ENCODE data around the gene ABCB4. TPM values are rescaled to one million over a fixed set of nuclear protein-coding genes. Genes with fewer than 3 reads are reported as not detected.
"Not testable (repeated sequence)": the region's sequence is repeated elsewhere in the genome, so short reads cannot be mapped to it uniquely, and the experiment has no call there.

ABCB4 gene
- total RNA-seq, 1 experiment from 2014 or later = 0.42 TPM

DNA sequence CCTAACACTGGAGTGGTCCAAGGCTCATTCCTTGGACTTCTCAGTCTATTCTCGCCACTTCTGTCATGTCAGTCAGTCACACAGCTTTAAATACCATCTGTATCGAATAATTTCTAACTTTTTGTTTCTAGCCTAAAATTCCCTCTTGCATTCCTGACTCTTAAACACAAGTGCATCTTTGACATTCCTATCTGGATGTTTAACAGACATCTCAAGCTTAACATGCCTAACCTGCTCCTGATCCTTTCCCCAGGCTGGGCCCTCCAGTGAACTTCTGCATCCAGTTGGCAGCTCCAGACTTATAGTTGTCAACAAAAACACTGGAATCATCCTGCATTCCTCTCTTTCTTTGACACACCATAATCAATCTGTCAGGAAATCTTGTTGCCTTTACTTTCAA is 4.5 kb upstream of the ABCB4 start:
- no peak for DNase-seq (ENCODE audit: low read depth)

DNA sequence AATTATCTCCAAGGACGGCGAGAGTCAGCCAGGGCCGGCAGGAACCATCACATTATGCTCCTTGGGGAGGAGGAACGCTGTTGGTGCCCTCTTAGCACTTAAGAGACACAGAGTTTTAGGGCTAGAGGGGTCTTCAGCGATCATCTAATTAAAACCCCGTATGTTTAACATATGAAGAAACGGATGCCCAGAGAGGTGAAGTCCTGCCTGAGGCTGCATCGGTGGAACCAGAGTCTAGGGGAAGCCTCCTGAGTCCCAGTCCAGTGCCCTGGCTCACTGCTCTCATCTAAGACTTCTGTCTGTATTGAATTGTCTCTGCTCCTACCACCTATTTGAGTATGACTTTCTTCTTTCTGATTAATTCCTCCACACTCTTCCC is 688 bp upstream of the ABCB4 start:
- DNase-seq (ENCODE audit: low read depth) = no peak

DNA sequence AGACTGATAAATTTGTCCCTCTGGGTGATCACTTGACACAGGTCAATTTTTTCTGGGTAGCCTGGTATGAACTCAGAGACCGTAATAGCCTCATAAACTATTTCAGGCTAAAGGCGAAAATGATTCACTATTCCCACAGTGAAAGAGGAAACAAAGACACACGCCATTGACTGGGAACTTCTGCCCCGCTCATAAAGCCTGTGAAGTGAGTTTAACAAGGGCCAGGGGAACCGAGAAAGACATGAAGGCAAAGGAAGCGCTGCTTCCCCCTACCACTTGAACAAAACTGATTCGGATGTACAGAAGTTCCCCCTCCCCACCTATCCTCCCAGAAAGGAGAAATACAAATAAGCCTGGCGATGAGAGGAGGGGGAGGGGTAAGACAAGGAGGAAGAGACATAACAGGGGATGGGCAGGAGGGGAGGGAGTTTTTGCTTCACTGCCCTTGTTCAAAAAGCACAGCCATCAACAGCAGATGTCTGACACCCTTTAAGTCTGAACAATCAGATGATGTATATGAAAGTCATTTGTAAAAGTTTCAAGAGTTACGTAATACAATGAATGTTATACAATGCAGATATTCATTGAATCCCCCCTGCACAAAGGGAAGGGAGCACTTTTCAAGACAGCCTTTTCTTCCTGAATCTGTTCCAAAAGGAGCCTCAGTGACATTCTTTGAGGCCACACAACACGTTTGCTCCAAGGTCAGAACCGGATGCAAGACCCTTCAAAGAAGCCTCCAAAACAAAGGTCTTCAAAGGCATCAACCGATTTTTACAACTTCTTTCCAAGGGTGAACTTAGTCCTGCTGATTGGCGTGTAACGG is 734 bp downstream of the ABCB4 start:
- peak; percentile 13 for DNase-seq (ENCODE audit: low read depth)

DNA sequence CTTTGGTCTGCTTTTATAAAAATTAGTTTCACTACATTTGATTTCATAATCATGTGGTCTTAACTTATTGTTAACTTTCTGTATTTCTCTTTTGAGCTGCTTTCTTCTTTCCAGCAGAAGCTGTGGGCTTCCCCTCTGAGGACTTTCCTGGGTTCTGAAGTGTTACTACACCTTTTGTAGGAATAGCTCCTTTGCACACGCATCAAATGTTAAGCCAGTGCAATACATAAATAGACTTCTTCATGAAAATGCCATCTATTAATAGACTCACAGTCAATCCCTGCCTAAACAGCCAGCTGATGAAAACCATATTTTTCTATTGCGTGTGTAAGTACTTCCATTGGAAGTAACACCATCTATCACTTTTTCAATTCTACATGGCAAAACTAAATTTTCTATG is 1.5 kb downstream of the ABCB4 start:
- no peak for DNase-seq (ENCODE audit: low read depth)

DNA sequence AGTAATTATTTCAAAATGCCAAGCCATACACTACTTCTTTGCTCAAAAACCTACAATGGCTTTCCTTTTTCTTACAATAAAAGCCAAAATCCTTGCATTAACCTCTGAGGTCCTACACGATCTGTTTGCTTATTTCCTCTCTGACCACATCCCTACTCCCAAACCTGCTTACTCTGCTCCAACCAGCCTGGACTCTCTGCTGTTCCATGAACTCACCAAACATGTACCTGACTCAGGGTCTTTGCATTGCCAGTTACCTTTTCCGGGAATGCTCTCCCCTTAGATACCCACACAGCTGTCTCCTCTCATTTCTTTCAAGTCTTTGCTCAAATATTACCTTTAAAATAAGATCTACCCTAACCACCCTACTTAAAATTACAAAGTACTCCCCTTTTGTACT is 2.3 kb downstream of the ABCB4 start:
- DNase-seq (ENCODE audit: low read depth) = no peak

DNA sequence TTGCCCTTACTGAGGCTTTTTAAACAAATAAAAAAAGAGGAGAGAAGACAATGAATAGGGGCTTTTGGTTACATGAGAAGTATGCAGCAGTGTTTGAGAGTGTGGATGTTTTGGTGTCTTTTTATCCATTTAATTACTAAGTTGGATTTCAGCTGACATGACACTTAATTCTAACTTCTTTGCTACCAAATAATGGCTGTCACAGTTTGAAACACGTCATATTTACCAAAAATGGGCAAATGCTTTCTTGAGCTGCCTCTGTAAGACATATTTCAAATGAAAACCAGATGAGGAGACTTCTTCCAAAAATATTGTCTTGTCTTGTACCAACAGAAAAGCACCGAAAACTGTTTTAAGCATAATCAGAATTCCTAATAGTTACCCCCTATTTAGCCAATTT is 4.0 kb downstream of the ABCB4 start:
- no peak for DNase-seq (ENCODE audit: low read depth)

DNA sequence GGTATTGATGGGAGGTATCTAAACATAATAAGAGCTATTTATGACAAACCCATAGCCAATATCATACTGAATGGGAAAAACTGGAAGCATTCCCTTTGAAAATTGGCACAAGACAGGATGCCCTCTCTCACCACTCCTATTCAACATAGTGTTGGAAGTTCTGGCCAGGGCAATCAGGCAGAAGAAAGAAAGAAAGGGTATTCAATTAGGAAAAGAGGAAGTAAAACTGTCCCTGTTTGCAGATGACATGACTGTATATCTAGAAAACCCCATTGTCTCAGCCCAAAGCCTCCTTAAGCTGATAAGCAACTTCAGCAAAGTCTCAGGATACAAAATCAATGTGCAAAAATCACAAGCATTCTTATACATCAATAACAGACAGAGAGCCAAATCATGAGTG is 6.3 kb downstream of the ABCB4 start:
- DNase-seq (ENCODE audit: low read depth) = not testable (repeated sequence)

DNA sequence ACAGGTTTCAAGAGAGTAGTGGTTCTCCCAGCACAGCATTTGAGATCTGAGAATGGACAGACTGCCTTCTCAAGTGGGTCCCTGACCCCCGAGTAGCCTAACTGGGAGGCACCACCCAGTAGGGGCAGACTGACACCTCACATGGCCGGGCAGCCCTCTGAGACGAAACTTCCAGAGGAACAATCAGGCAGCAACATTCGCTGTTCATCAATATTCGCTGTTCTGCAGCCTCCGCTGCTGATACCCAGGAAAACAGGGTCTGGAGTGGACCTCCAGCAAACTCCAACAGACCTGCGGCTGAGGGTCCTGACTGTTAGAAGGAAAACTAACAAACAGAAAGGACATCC is 10.0 kb downstream of the ABCB4 start:
- not testable (repeated sequence) for DNase-seq (ENCODE audit: low read depth)

DNA sequence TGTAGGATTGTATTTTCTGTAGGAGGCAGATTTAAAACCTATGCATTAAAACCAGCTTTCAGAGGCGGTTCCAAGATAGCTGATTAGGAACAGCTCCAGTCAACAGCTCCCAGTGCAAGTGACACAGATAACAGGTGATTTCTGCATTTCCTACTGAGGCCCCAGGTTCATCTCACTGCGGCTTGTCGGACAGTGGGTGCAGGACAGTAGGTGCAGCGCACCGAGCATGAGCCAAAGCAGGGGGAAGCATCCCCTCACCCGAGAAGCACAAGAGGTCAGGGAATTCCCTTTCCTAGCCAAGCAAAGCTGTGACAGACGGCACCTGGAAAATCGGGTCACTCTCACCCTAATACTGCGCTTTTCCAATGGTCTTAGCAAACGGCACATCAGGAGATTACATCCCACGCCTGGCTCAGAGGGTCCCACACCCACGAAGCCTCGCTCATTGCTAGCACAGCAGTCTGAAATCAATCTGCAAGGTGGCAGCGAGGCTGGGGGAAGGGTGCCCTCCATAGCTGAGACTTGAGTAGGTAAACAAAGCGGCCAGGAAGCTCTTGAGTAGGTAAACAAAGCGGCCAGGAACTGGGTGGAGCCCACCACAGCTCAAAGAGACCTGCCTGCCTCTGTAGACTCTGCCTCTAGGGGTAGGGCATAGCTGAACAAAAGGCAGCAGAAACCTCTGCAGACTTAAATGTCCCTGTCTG is 10.5 kb downstream of the ABCB4 start:
- DNase-seq (ENCODE audit: low read depth) = not testable (repeated sequence)

DNA sequence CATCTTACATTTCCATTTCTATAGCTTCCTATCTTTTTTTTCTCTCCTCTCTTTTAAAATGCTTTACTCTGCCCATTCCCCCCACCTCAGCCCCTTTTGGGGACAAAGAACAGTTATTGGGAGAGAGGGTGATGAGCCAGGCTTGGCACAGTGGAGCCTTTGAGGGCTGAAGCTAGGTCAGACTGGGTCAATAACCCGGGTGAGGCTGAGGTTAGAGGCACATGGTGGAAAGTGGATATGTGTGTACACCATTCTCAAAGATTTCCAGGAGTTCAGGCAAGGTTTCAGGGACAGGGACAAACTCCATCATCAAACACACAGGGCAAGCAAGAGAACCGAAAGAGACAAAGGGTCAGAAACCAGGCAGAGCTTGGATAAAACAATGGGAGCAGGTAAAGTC is 11.5 kb downstream of the ABCB4 start:
- no peak for DNase-seq (ENCODE audit: low read depth)

DNA sequence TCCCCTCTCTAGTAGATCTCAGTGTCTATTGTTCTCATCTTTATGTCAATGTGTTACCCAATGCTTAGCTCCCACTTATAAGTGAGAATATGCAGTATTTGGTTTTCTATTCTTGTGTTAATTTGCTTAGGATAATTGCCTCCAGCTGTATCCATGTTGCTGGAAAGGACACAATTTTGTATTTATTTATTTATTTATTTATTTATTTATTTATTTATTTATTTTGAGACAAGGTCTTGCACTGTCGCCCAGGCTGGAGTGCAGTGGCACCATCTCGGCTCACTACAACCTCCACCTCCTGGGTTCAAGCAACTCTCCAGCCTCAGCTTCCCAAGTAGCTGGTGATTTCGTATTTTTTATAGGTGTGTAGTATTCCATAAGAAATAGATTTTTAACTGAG is 15.0 kb downstream of the ABCB4 start:
- not testable (repeated sequence) for DNase-seq (ENCODE audit: low read depth)

DNA sequence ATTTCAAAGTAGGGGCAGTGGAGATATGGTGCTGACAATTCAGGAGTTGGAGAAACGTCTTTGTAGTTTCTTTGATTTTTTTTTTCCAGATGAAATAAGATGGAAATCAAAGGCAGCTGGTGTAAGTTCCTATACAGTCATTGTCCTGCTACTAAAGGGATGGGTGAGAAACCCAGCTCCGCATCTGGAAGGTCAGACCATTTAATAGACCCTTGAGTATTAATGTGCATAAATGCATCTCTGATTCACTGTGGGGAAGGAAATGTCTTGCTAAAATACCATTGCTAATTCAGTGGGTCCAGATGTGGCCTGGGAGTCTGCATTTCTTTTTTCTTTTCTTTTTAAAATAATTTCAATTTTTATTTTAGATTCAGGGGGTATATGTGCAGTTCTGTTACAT is 15.5 kb downstream of the ABCB4 start:
- DNase-seq (ENCODE audit: low read depth) = no peak

DNA sequence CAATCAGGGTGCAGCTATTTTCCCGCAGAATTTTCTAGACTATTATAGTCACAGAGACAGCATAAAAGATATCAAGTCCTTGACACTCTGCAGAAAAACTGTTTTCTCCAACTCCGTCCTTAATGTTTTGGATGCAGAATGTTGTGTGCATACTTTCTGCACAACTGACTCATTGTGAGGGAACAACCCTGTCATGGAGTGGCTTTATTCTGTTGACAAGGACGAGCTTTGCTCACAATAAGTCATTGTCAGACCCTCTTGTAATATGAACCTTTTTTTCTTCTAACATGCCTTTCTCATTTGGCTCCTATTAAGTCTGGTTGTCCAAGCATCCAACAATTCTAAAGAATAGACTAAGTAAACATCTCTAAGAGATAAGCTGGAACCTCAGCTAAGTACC is 17.3 kb downstream of the ABCB4 start:
- no peak for DNase-seq (ENCODE audit: low read depth)

DNA sequence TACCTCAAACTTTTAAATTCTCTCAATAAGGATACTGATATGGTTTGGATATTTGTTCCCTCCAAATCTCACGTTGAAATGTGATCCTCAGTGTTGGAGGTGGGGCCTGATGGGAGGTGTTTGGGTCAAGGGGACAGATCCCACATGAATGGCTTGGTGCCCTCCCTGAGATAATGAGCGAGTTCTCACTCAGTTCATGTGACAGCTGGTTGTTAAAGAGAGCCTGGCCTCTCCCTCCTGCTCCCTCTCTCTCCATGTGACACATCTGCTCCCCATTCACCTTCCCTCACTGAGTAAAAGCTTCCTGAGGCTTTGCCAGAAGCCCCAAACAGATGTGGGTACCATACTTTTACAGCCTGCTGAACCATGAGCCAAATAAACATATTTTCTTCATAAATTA is 19.2 kb downstream of the ABCB4 start:
- no peak for DNase-seq (ENCODE audit: low read depth)

DNA sequence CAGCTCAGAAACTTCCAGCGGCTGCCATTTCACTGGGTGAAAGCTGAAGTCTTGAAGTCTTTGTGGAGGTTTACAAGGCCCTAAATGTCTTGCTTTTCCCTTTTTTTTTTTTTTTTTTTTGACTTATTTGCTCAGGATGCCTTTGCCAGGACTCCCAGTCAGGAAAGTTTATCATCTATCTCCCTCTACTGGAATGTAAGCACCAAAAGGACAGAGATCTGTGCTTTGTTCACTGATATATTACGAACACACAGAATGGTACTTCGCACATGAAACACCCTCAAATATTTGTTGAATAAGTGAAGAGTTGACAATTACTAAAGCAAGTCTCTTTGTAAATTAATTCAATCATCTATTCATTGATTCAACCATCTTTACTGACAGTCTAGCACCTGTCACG is 23.2 kb downstream of the ABCB4 start:
- DNase-seq (ENCODE audit: low read depth) = no peak

DNA sequence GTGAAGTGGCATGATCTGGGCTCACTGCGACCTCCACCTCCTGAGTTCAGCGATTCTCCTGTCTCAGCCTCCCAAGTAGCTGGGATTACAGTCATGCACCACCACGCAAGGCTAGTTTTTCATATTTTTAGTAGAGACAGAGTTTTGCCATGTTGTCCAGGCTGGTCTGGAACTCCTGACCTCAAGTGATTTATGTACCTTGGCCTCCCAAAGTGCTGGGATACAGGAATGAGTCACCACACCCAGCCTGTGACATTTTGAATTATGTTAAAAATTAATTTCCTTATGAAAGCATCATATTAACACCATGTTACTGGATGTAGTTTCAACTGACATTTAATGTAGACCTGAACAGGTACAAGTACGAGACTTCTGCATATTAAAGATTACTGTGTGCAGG is 24.3 kb downstream of the ABCB4 start:
- no peak for DNase-seq (ENCODE audit: low read depth)

DNA sequence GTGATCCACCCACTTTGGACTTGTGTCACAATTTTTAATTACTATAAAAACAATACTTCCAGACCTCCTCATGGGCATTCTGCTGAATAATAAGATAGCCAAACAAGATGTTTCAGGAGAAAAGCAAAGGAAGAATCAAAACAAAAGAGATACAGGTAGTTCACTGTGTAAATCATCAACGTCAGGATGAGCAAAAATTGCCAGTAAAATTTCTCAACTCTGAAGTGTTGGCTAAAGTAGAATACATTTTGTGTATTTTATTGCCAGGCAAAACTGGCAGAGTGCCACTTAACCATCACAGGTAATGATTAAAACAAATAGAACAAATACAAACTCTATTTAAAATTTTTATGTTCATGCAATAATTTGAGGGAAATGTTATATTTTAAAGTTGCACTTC is 24.8 kb downstream of the ABCB4 start:
- no peak for DNase-seq (ENCODE audit: low read depth)

DNA sequence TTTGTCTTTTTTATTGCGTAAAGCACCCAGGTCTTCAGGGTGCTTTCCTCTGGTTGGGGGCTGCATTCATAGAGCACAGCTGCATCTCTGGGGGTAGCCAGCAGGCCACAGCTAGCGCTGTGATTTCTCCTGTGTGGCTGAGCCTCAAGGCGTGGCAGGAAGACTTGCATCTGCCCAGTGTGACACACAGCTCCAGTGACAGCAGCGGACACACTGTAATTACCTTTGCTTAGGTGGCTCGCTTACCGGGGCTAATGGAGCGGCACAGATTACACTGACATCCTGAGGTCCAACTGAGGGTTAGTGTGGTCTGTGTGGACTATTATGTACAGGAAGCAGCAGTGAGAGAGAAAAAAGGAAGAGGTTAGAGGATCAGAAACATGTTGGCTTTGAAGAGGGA is 27.1 kb downstream of the ABCB4 start:
- no peak for DNase-seq (ENCODE audit: low read depth)

DNA sequence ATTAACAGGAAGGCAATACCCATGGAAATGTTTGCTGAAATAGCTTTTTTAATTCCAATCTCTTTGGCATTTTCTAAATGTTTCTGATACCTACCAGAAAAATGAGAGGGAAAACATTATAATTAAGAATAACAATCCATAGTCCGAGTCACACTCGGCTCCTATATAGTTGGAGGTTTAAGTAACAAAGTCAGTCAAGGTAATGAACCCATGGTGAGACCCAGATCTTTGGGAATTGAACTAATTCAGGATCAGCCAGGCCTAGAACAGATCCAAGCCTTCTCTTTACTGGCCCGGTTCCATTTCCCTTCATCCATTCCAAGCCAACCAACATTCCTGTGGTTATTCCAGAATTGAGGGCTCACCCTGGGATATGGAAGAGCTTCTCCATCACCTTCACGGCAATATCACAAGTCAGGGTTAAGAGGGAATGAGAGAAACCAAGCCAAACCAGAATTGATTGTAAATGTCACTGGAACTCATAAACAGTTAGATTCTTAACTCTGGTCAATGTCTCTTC is 28.3 kb downstream of the ABCB4 start:
- peak; percentile 7 for DNase-seq (ENCODE audit: low read depth)

DNA sequence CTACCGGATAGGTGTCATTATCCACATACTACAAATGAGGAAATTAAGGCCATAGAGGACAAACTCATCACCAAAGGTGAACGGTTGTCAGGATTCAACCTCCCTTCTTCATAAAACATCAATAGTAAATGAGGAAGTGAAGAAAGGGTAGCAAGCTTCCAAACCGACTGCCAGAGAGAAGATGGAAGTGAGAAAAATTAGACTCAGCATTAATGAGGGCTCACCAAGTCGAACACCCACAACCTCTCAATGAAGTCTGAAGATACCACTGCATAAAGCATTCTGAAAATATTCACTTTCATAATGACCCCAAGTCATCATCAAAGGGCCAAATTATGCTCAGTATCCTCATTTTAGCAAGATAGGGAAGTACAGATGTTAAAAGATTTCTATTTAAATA is 29.6 kb downstream of the ABCB4 start:
- DNase-seq (ENCODE audit: low read depth) = no peak

DNA sequence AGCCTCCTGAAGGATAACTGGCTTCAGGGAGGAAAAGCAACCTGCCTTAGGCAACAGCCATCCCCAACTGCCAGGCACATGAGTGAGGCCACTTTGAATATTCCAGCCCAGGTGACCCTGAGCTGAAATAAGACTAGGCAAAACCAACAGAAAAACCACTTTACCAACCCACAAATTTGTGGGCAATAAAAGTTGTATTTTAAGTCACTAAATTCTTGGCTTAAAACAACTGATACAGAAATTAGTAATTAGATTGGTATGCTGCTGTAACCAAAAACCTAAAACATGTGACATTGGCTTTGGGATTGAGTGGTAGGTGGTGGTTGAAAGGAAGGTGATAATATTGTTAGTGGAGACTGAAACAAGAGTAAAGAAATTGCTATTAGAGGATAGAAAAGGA is 39.9 kb downstream of the ABCB4 start:
- peak; percentile 54 for DNase-seq (ENCODE audit: low read depth)

DNA sequence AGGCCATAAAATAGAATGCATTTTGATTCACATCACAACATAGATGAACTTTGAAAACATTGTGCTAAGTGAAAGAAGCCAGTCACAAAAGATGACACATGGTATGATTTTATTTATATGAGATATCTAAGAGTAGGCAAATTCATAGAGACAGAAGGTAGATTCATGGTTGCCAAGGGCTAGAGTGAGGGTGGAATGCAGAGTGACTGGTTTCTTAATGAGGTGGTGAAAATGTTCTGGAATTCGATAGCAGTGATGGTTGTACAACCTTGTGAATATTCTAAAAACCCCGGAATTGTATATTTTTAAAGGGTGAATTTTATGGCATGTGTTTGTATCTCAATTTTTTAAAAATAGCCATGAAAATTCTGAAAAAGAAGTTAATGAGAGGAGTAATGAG is 42.9 kb downstream of the ABCB4 start:
- DNase-seq (ENCODE audit: low read depth) = no peak

DNA sequence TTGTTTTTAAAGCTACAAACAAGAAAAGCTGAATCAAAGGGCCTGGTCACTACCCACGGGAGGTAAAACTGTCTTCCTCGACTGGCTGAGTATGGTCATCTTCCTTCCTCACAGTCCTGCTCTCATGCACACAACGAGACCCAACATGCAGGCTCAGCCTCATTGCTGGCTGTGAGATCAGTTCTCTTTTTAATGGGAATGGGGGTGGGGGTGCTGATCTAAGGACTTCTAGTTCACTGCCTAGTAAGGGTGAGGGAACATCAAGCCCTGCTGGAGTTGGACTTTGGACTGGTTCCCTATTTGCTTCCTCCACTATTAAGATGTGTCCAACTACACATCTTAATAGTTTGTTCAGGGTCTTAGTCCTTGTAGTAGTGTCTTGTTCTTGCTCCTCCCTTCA is 48.2 kb downstream of the ABCB4 start:
- no peak for DNase-seq (ENCODE audit: low read depth)
